HL-60 (cell line): ENCODE measurements around the gene CFAP61.
"Not testable (repeated sequence)": the region's sequence is repeated elsewhere in the genome, so short reads cannot be mapped to it uniquely, and the experiment has no call there.

Experiments used
- DNase-seq, 2 experiments: peaks; one replicate each; pipeline ENCODE4 v3.0.0-alpha.2; 2010 to 2020; ENCODE audit warnings: low read depth in 1 of 2, low spot score in 1 of 2
- H3K27ac ChIP-seq: fragments of 250-450 bp; sonication (Bioruptor Pico); replicated peaks from 2 replicates; pipeline ENCODE4 v1.5.1; 2020; ENCODE audit warnings: mild to moderate bottlenecking, moderate library complexity
- H3K27me3 ChIP-seq: fragments of 250-450 bp; sonication (Bioruptor Pico); 2 replicates; pipeline ENCODE4 v1.5.1; 2021; ENCODE audit warnings: mild to moderate bottlenecking, moderate library complexity; ENCODE audit not compliant: insufficient read depth, poor library complexity, severe bottlenecking
- H3K4me3 ChIP-seq: replicated peaks from 2 replicates; pipeline ENCODE4 v1.5.1; 2011; ENCODE audit warnings: mild to moderate bottlenecking, control low read depth, low read length; ENCODE audit not compliant: insufficient read depth
- GABPA ChIP-seq: IDR thresholded peaks from 2 replicates; pipeline ENCODE4 v1.6.1; 2012; ENCODE audit warnings: low read depth
- POLR2AphosphoS5 ChIP-seq: IDR thresholded peaks from 2 replicates; pipeline ENCODE4 v1.6.1; 2012; ENCODE audit warnings: low read depth
- REST ChIP-seq: IDR thresholded peaks from 2 replicates; pipeline ENCODE4 v1.6.1; 2012; ENCODE audit warnings: low read depth; ENCODE audit not compliant: insufficient replicate concordance
- SPI1 ChIP-seq: IDR thresholded peaks from 2 replicates; pipeline ENCODE4 v1.6.1; 2012; ENCODE audit warnings: low read depth, mild to moderate bottlenecking, borderline replicate concordance
- TF ChIP-seq, protein P1 (sequence below): IDR thresholded peaks from one replicate; pipeline ENCODE4 v1.5.1; 2011; ENCODE audit warnings: low read length, control low read depth, inconsistent platforms; ENCODE audit not compliant: insufficient read depth

Gene CFAP61

DNA sequence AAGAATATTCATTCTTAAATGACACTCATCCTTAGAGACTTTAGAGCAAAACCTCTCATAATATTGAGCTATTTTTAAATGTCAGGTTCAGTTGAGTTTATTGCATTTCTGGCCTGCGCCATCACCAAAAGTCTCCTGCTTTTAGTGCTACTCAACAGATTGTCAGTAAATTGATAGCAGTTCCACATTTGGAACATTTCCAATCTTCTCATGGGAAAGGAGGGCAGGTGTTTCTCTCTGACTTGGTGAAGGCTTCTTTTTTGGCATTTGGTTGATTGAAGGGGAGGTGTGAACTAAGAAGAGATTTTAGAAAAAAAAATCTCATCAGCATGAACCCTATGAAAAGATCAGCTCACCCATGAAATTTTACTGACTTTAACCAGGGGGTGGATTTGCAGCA, 189.6 kb downstream of the CFAP61 start:
- no peak for TF ChIP-seq SPI1
- TF ChIP-seq, protein P1, sequence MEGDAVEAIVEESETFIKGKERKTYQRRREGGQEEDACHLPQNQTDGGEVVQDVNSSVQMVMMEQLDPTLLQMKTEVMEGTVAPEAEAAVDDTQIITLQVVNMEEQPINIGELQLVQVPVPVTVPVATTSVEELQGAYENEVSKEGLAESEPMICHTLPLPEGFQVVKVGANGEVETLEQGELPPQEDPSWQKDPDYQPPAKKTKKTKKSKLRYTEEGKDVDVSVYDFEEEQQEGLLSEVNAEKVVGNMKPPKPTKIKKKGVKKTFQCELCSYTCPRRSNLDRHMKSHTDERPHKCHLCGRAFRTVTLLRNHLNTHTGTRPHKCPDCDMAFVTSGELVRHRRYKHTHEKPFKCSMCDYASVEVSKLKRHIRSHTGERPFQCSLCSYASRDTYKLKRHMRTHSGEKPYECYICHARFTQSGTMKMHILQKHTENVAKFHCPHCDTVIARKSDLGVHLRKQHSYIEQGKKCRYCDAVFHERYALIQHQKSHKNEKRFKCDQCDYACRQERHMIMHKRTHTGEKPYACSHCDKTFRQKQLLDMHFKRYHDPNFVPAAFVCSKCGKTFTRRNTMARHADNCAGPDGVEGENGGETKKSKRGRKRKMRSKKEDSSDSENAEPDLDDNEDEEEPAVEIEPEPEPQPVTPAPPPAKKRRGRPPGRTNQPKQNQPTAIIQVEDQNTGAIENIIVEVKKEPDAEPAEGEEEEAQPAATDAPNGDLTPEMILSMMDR = no peak
- TF ChIP-seq GABPA = no peak
- no peak for TF ChIP-seq REST
- TF ChIP-seq POLR2AphosphoS5 = no peak
- Histone ChIP-seq H3K4me3 (no peak overlapping the region), H3K27ac (no peak overlapping the region), H3K27me3 (no peaks in the 10 kb centered on the region)
- no peak for DNase-seq

DNA sequence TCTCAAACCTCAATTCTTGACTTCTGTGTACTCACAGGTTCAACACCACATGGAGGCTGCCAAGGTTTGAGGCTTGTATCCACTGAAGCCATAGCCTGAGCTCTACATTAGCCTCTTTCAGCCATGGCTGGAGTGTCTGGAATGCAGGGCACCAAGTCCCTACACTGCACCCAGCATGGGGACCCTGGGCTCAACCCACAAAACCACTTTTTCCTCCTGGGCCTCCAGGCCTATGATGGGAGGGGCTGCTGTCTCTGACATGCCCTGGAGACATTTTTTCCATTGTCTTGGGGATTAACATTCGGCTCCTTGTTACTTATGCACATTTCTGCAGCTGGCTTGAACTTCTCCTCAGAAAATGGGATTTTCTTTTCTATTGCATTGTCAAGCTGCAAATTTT, 192.1 kb downstream of the CFAP61 start:
- H3K27ac ChIP-seq, DNase-seq, H3K27me3 ChIP-seq, H3K4me3 ChIP-seq: not testable (repeated sequence)

GRCh38 chr20:20246996-20247633, 194.8 kb downstream of the CFAP61 start:
- H3K4me3 ChIP-seq = no peak overlapping the region
- TF ChIP-seq GABPA (no peak), SPI1 (no peak)
- H3K27me3 ChIP-seq = no peaks in the 10 kb centered on the region
- no peak for DNase-seq
- no peak overlapping the region for H3K27ac ChIP-seq

DNA sequence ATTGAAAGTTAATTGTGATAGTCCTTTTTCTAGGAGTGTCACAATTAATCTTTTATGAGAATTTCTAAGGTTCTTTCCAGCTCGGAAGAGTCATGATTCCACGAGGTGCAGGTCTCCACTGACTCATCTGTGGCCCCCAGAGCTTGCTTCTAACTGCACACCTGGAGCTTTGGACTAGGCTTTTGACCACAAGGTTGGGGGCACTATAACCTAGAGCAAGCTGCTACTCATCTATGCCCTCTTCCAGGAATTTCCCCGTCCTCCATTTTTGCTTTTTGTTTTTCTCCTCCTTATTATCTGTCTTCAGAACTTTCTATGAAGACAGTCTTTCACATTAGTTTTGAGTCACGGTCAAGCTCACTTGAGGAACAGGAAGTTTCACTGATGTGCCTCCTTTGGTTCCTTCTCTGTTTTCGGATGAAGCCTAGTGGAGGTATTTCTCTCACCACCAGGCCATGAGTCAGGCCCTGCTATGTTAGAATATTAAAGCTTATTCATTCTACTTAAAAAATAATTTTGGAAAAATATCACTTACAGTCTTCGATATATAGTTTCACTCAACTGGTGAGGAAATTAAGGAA, 196.4 kb downstream of the CFAP61 start:
- TF ChIP-seq, protein P1 = no peak
- TF ChIP-seq REST (no peak), POLR2AphosphoS5 (no peak), SPI1 (no peak)
- no peak overlapping the region for H3K27ac ChIP-seq
- H3K4me3 ChIP-seq = no peak overlapping the region
- no peaks in the 10 kb centered on the region for H3K27me3 ChIP-seq
- peak in 1 of 2 experiments; percentile 45 for DNase-seq

GRCh38 chr20:20251317-20251716, 199.0 kb downstream of the CFAP61 start:
- Histone ChIP-seq H3K27ac (no peak overlapping the region), H3K4me3 (no peak overlapping the region), H3K27me3 (no peaks in the 10 kb centered on the region)
- DNase-seq = no peak
- no peak for TF ChIP-seq GABPA
